ENCODE data around the gene CTRB2. TPM values are rescaled to one million over a fixed set of nuclear protein-coding genes. Genes with fewer than 3 reads are reported as not detected.
A peak's percentile ranks its signal among the peaks of the same experiment; 100 is the strongest.

Gene CTRB2
- polyA plus RNA-seq, 3 donors: not detected

GRCh38 chr16:75248142-75248535 lies 41.2 kb upstream of the CTRB2 start:
- peaks cover 0 to 1% of the 10 kb centered on the region in 2 donors for H3K36me3 Mint-ChIP-seq
- no peaks in the 10 kb centered on the region for H3K36me3 ChIP-seq (replicated peaks in 1 of 2; ENCODE audit: control insufficient read depth in 1 of 2, insufficient read depth in 2 of 2, low read length in 2 of 2)
- peak overlapping the region in 1 of 2 donors; percentile 66 for H3K4me3 Mint-ChIP-seq
- no peak overlapping the region for H3K4me3 ChIP-seq (replicated peaks in 1 of 3; ENCODE audit: low read depth in 2 of 3, low read length in 3 of 3)
- H4K20me1 ChIP-seq (ENCODE audit: insufficient read depth, low read length): no peaks in the 10 kb centered on the region
- no peak overlapping the region for H3K9ac ChIP-seq (ENCODE audit: insufficient read depth, low read length, poor library complexity, severe bottlenecking)
- H2AFZ ChIP-seq (ENCODE audit: insufficient read depth, low read depth, low read length, poor library complexity, severe bottlenecking): no peak overlapping the region
- H3K27me3 ChIP-seq (ENCODE audit: control insufficient read depth in 2 of 2, insufficient read depth in 2 of 2, low read length in 2 of 2): peaks cover 7 to 86% of the 10 kb centered on the region in 2 donors
- intact Hi-C loops (cut with micrococcal nuclease): no loop called here
- H3K79me2 ChIP-seq (ENCODE audit: insufficient read depth, low read length): no peaks in the 10 kb centered on the region
- H3K27ac Mint-ChIP-seq: no peak overlapping the region
- H3K9me3 Mint-ChIP-seq: peaks cover 0 to 11% (median 2%) of the 10 kb centered on the region in 7 donors
- no peak overlapping the region for H3K4me2 ChIP-seq (replicated peaks; ENCODE audit: extremely low read depth, low read length, poor library complexity, severe bottlenecking)
- H3K27ac ChIP-seq (ENCODE audit: low read depth in 1 of 2, low read length in 2 of 2): no peak overlapping the region
- peaks cover 13 to 15% of the 10 kb centered on the region in 2 donors for H3K4me1 ChIP-seq (ENCODE audit: control insufficient read depth in 1 of 2, insufficient read depth in 2 of 2, low read length in 2 of 2)
- no peak for TF ChIP-seq CTCF (IDR thresholded peaks at IDR 0.05)
- H3K27me3 Mint-ChIP-seq (ENCODE audit: low read depth in 3 of 3): peaks cover 73 to 96% (median 77%) of the 10 kb centered on the region in 3 donors
- H3K9me3 ChIP-seq (replicated peaks in 1 of 2; ENCODE audit: control insufficient read depth in 1 of 2, insufficient read depth in 1 of 2, low read length in 2 of 2): peaks cover 0 to 13% of the 10 kb centered on the region in 2 donors
- peaks cover 13% of the 10 kb centered on the region for H3K4me1 Mint-ChIP-seq
- WGBS (ENCODE audit: insufficient coverage): 75% methylated on average over 10 of the region's 13 CpGs
- no peak for DNase-seq

GRCh38 chr16:75247249-75247648 lies 40.3 kb upstream of the CTRB2 start:
- peaks cover 73 to 96% (median 76%) of the 10 kb centered on the region in 3 donors for H3K27me3 Mint-ChIP-seq (ENCODE audit: low read depth in 3 of 3)
- H3K79me2 ChIP-seq (ENCODE audit: insufficient read depth, low read length): no peaks in the 10 kb centered on the region
- H3K4me3 ChIP-seq (replicated peaks in 1 of 3; ENCODE audit: low read depth in 2 of 3, low read length in 3 of 3): no peak overlapping the region
- peaks cover 13% of the 10 kb centered on the region for H3K4me1 Mint-ChIP-seq
- H3K4me3 Mint-ChIP-seq: peak overlapping the region in 1 of 2 donors; percentile 61
- TF ChIP-seq CTCF (IDR thresholded peaks at IDR 0.05): no peak
- H3K27ac ChIP-seq (ENCODE audit: low read depth in 1 of 2, low read length in 2 of 2): no peak overlapping the region
- no peak overlapping the region for H3K9ac ChIP-seq (ENCODE audit: insufficient read depth, low read length, poor library complexity, severe bottlenecking)
- no peak overlapping the region for H3K4me2 ChIP-seq (replicated peaks; ENCODE audit: extremely low read depth, low read length, poor library complexity, severe bottlenecking)
- 92% methylated on average over 13 of the region's 13 CpGs for WGBS (ENCODE audit: insufficient coverage)
- intact Hi-C loops (cut with micrococcal nuclease): no loop called here
- no peaks in the 10 kb centered on the region for H4K20me1 ChIP-seq (ENCODE audit: insufficient read depth, low read length)
- H3K36me3 ChIP-seq (replicated peaks in 1 of 2; ENCODE audit: control insufficient read depth in 1 of 2, insufficient read depth in 2 of 2, low read length in 2 of 2): no peaks in the 10 kb centered on the region
- H3K27ac Mint-ChIP-seq: no peak overlapping the region
- H3K36me3 Mint-ChIP-seq: peaks cover 0 to 1% of the 10 kb centered on the region in 2 donors
- DNase-seq: no peak
- no peak overlapping the region for H2AFZ ChIP-seq (ENCODE audit: insufficient read depth, low read depth, low read length, poor library complexity, severe bottlenecking)
- H3K4me1 ChIP-seq (ENCODE audit: control insufficient read depth in 1 of 2, insufficient read depth in 2 of 2, low read length in 2 of 2): peaks cover 13 to 15% of the 10 kb centered on the region in 2 donors
- H3K27me3 ChIP-seq (ENCODE audit: control insufficient read depth in 2 of 2, insufficient read depth in 2 of 2, low read length in 2 of 2): peaks cover 6 to 80% of the 10 kb centered on the region in 2 donors
- peaks cover 0 to 5% of the 10 kb centered on the region in 2 donors for H3K9me3 ChIP-seq (replicated peaks in 1 of 2; ENCODE audit: control insufficient read depth in 1 of 2, insufficient read depth in 1 of 2, low read length in 2 of 2)
- peaks cover 0 to 12% (median 3%) of the 10 kb centered on the region in 7 donors for H3K9me3 Mint-ChIP-seq

All from CD14-positive monocyte (primary cell).